Measurements from ENCODE around the gene SERINC2. TPM values are rescaled to one million over a fixed set of nuclear protein-coding genes. Genes with fewer than 3 reads are reported as not detected.

SERINC2 gene
- polyA plus RNA-seq, 1 experiment = 109 TPM

DNA sequence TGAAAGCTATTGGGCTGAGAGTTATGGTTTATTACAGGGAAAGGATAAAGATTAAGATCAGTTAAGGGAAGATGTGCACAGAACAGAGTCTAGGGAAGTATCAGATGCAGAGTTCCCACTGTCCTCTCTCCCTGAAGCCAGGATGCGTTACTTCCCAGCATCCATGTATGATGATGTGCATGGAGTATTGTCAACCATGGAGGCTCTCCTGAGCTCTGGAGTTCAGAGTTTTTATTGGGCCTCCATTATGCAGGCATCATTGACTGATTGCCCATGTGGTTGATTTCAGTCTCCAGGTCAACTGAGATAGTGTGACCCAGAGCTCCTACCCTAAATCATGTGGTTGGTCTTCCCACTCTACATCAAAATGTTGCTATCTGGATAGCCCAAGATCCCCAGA, 30.7 kb downstream of the SERINC2 start:
- POLR2A ChIA-PET = no interaction called here
- no peak for DNase-seq (ENCODE audit: low read depth)
- TF ChIP-seq, protein P1, sequence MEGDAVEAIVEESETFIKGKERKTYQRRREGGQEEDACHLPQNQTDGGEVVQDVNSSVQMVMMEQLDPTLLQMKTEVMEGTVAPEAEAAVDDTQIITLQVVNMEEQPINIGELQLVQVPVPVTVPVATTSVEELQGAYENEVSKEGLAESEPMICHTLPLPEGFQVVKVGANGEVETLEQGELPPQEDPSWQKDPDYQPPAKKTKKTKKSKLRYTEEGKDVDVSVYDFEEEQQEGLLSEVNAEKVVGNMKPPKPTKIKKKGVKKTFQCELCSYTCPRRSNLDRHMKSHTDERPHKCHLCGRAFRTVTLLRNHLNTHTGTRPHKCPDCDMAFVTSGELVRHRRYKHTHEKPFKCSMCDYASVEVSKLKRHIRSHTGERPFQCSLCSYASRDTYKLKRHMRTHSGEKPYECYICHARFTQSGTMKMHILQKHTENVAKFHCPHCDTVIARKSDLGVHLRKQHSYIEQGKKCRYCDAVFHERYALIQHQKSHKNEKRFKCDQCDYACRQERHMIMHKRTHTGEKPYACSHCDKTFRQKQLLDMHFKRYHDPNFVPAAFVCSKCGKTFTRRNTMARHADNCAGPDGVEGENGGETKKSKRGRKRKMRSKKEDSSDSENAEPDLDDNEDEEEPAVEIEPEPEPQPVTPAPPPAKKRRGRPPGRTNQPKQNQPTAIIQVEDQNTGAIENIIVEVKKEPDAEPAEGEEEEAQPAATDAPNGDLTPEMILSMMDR (IDR thresholded peaks at IDR 0.05; ENCODE audit: insufficient read depth, low read depth, low read length) = no peak
- Histone ChIP-seq H3K27me3 (ENCODE audit: control insufficient read depth, insufficient read depth, low read length) (no peaks in the 10 kb centered on the region), H3K36me3 (ENCODE audit: control insufficient read depth, insufficient read depth, low read length) (no peaks in the 10 kb centered on the region), H3K4me3 (ENCODE audit: low read depth, low read length) (no peak overlapping the region)
- CTCF ChIA-PET = interaction anchor here (1.2 to 1.6 kb wide), 2 partner anchors 11 to 106 kb away, joined by 3 to 6 read pairs; no protein-coding TSS in a partner anchor

DNA sequence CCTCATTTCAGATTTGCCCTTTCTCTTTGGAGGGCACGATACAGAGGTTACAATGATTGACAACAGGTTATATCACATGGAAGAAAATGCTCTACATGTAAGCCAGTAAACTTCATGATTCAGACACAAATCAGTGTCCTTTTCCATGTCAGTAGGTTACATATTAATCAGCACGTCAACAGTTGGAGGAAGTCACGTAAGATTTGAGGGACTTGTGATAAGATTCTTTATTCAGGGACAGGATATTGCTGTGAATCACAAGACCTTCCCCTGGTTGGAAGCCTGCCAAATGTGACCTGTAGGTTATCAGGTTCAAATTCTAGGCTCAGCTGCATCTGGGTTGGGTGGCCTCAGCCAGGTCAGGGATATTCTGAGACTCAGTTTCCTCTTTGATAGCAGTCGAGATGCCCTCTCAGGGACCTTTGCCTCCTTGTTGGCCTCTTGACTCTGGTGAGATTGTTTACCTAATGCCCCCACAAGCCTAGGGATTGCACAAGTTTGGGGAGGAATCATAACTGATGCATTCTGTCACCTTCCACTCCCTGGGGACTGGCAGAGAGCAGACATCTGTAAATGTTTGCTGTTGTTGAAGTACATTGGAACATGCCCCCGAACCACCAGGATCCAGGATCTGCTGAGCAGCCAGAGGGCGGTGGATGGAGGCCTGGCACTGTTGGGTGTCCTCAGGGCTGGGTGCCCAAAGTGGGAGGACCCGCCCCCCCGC, 31.9 kb downstream of the SERINC2 start:
- CTCF ChIA-PET = no interaction called here
- no peaks in the 10 kb centered on the region for H3K36me3 ChIP-seq (ENCODE audit: control insufficient read depth, insufficient read depth, low read length)
- no peak for DNase-seq (ENCODE audit: low read depth)
- H3K27me3 ChIP-seq (ENCODE audit: control insufficient read depth, insufficient read depth, low read length) = 0 out of 2 replicates have a peak, but pooled peaks cover 2% of the 10 kb centered on the region
- TF ChIP-seq, protein P1 (IDR thresholded peaks at IDR 0.05; ENCODE audit: insufficient read depth, low read depth, low read length) = no peak
- POLR2A ChIA-PET = no interaction called here
- H3K4me3 ChIP-seq (ENCODE audit: low read depth, low read length) = no peak overlapping the region

DNA sequence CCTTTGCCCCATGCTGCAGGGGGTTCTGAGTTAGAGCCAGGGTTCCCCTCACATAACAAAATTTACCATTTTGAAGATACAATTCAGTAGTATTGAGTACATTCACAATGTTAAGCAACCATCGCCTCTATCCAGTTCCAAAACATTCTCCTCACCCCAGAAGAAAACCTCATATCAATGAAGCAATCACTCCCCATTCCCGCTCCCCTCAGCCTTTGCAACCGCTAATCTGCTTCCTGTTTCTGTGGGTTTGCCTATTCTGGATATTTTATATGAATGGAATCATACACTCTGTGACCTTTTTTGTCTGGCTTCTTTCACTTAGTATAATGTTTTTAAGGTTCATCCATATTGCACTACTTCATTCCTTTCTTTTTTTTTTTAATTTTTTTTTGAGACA, 32.9 kb downstream of the SERINC2 start:
- H3K27me3 ChIP-seq (ENCODE audit: control insufficient read depth, insufficient read depth, low read length) = 0 out of 2 replicates have a peak, but pooled peaks cover 2% of the 10 kb centered on the region
- TF ChIP-seq, protein P1 (IDR thresholded peaks at IDR 0.05; ENCODE audit: insufficient read depth, low read depth, low read length) = no peak
- no peak for DNase-seq (ENCODE audit: low read depth)
- no peaks in the 10 kb centered on the region for H3K36me3 ChIP-seq (ENCODE audit: control insufficient read depth, insufficient read depth, low read length)
- H3K4me3 ChIP-seq (ENCODE audit: low read depth, low read length) = no peak overlapping the region
- ChIA-PET CTCF (no interaction called here), POLR2A (no interaction called here)

DNA sequence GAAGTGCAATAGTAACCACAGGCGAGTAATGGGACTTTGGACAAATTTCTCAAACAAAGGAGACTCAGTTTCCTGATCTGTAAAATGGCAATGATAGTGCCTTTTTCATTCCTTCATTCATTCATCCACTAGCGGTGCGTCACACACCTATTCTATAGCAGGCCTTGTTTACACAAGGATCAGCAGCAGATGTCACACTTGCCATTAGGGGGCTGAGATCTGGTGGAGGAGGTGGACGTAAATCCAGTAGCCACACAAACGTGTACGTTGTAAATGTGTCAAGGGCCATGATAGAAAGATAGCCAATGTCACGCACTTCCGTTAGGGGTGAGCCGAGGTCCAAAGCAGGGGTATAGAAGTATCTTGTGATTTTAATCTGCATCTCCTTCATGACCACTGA, 34.2 kb downstream of the SERINC2 start:
- Histone ChIP-seq H3K36me3 (ENCODE audit: control insufficient read depth, insufficient read depth, low read length) (no peaks in the 10 kb centered on the region), H3K27me3 (ENCODE audit: control insufficient read depth, insufficient read depth, low read length) (0 out of 2 replicates have a peak, but pooled peaks cover 2% of the 10 kb centered on the region), H3K4me3 (ENCODE audit: low read depth, low read length) (no peak overlapping the region)
- no peak for DNase-seq (ENCODE audit: low read depth)
- TF ChIP-seq, protein P1 (IDR thresholded peaks at IDR 0.05; ENCODE audit: insufficient read depth, low read depth, low read length) = no peak
- CTCF ChIA-PET = no interaction called here
- POLR2A ChIA-PET = no interaction called here

DNA sequence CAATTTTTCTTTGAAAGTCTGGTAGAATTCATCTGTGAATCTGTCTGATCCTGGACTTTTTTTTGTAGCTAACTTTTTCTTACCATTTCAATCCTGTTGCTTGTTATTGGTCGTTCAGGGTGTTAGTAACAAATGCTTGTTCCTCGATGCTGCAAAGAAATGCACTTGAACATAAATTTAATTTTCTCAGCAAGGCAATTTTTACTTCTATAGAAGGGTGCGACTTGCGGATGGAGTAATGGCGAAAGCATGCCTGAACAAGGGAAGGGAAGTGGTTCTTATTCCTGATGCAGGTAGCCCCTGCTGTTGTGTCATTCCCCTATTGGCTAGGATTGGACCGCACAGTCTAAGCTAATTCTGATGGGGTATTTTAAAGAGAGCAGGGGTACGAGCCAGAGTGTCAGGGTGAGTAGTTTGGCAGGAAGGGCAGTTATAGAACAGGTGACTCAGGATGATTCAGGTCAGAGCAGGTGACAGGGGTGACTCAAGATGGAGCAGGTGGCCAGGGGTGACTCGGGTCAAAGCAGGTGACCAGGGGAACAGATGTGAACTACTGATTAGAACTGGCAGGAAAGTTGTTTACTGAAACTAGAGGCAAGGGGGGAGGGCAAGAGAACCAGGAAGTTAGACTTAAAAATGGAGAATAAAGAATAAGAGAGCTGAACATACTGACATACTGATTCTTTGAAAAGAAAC, 40.5 kb downstream of the SERINC2 start:
- H3K27me3 ChIP-seq (ENCODE audit: control insufficient read depth, insufficient read depth, low read length) = peaks cover 5% of the 10 kb centered on the region
- no peaks in the 10 kb centered on the region for H3K36me3 ChIP-seq (ENCODE audit: control insufficient read depth, insufficient read depth, low read length)
- TF ChIP-seq, protein P1 (IDR thresholded peaks at IDR 0.05; ENCODE audit: insufficient read depth, low read depth, low read length) = no peak
- DNase-seq (ENCODE audit: low read depth) = no peak
- ChIA-PET CTCF (no interaction called here), POLR2A (no interaction called here)
- H3K4me3 ChIP-seq (ENCODE audit: low read depth, low read length) = no peak overlapping the region

All from BJ (cell line).